Stimulated activated CD8-positive, alpha-beta memory T cell treated with anti-CD3 and anti-CD28 coated beads, Interleukin-4, amount 100 ng/mL, for 48 hours (primary cell): Measurements from ENCODE around the gene CNTFR.

Source experiments
- DNase-seq: peaks from one replicate; pipeline ENCODE4 v3.0.0-alpha.2; 2020

Gene CNTFR

GRCh38 chr9:34505370-34506120 is 84.0 kb downstream of the CNTFR start:
- no peak for DNase-seq

GRCh38 chr9:34503406-34503805 is 86.1 kb downstream of the CNTFR start:
- DNase-seq = no peak

GRCh38 chr9:34502891-34503290 is 86.6 kb downstream of the CNTFR start:
- DNase-seq = no peak

DNA sequence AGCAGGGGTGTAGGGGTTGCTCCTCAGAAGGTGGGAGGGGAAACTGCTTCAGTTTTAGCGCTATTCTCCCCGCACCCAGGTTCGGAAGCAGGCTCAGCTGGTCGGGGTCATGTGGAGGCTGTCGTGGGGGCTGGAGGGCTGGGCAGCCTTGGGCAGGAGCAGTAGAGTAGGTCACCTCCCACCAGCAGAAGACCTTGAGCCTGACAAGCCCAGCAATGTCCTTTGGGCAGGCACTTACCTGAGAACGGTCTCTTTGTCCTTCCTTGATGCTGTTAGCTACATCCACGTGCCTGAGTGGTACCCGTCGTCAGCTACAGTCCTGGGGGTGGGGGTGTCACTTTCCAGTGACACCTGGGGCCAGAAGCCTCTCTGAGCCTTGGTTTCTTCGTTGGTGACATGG is 87.1 kb downstream of the CNTFR start:
- no peak for DNase-seq

DNA sequence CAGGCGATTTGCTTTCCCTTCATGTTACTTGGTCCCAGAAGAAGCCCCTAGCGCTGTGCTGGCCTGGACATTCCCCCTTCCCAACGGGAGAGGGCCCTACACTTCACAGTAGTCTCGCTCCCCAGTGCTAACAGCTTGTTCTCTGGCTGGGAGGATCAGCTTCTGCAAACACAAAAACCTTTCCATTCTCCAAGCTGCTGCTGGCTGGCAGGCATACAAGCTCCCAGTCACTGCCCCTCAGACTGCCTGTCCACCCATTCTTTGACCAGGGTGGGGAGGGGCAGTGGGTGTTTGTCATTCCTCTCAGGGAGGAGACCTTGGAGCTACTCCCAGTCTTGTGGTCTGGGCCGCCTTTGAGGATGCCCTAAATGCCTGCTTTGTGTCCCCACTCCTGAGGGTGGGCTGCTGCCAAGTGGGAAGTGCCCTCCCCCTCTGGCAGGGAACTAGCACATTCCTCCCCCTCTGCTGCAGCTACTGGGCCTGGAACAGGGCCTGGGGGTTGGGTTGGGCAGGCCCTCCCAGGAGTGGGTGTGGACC is 87.6 kb downstream of the CNTFR start:
- DNase-seq = no peak
